Osteoblast (primary cell): Measurements from ENCODE around the gene TARM1. TPM values are rescaled to one million over a fixed set of nuclear protein-coding genes. Genes with fewer than 3 reads are reported as not detected.

ENCODE experiments used
- DNase-seq: peaks from one replicate; pipeline ENCODE4 v3.0.0; 2011; ENCODE audit warnings: low spot score, mixed read lengths; ENCODE audit not compliant: insufficient read length; ENCODE audit errors: missing footprints
- H2AFZ ChIP-seq: 2 replicates; pipeline ENCODE4 v1.6.0; 2011; ENCODE audit warnings: mild to moderate bottlenecking, low read length
- H3K27ac ChIP-seq: 2 replicates; pipeline ENCODE4 v1.5.1; 2011; ENCODE audit warnings: mild to moderate bottlenecking, low read depth, low read length, moderate library complexity
- H3K27me3 ChIP-seq: 2 replicates; pipeline ENCODE4 v1.6.0; 2012; ENCODE audit warnings: mild to moderate bottlenecking, control low read depth, inconsistent platforms, low read length, moderate library complexity; ENCODE audit not compliant: insufficient read depth
- H3K36me3 ChIP-seq: 2 replicates; pipeline ENCODE4 v1.5.1; 2011; ENCODE audit warnings: mild to moderate bottlenecking, low read length, control low read depth, moderate library complexity; ENCODE audit not compliant: insufficient read depth
- H3K4me1 ChIP-seq: 2 replicates; pipeline ENCODE4 v1.5.1; 2011; ENCODE audit warnings: mild to moderate bottlenecking, low read length, control low read depth, moderate library complexity; ENCODE audit not compliant: insufficient read depth
- H3K4me2 ChIP-seq: 2 replicates; pipeline ENCODE4 v1.6.0; 2011; ENCODE audit warnings: mild to moderate bottlenecking, low read length; ENCODE audit not compliant: insufficient read depth
- H3K4me3 ChIP-seq: fragments of 200-600 bp; sonication (generic); 3 replicates; pipeline ENCODE4 v1.5.1; 2012; ENCODE audit warnings: mild to moderate bottlenecking, low read length, inconsistent platforms; ENCODE audit not compliant: insufficient read depth
- H3K79me2 ChIP-seq: 2 replicates; pipeline ENCODE4 v1.6.0; 2012; ENCODE audit warnings: mild to moderate bottlenecking, low read length, control low read depth, inconsistent platforms; ENCODE audit not compliant: insufficient read depth
- H3K9me3 ChIP-seq: 2 replicates; pipeline ENCODE4 v1.5.1; 2011; ENCODE audit warnings: low read depth, low read length, control low read depth
- H4K20me1 ChIP-seq: 2 replicates; pipeline ENCODE4 v1.6.0; 2012; ENCODE audit warnings: mild to moderate bottlenecking, low read length, control low read depth; ENCODE audit not compliant: insufficient read depth
- total RNA-seq: library from RNA; depleted of rRNA; stranded (reverse); fragments of >200 nt; gene quantifications from 2 replicates; pipeline ENCODE4 v1.2.3, GENCODE V29; 2012
- TF ChIP-seq, protein P1 (sequence below): IDR thresholded peaks from 2 replicates; pipeline ENCODE4 v1.5.1; 2011; ENCODE audit warnings: mild to moderate bottlenecking, low read depth, low read length, moderate library complexity; ENCODE audit errors: extremely low read depth

The TARM1 gene
- total RNA-seq, 1 donor = not detected

DNA sequence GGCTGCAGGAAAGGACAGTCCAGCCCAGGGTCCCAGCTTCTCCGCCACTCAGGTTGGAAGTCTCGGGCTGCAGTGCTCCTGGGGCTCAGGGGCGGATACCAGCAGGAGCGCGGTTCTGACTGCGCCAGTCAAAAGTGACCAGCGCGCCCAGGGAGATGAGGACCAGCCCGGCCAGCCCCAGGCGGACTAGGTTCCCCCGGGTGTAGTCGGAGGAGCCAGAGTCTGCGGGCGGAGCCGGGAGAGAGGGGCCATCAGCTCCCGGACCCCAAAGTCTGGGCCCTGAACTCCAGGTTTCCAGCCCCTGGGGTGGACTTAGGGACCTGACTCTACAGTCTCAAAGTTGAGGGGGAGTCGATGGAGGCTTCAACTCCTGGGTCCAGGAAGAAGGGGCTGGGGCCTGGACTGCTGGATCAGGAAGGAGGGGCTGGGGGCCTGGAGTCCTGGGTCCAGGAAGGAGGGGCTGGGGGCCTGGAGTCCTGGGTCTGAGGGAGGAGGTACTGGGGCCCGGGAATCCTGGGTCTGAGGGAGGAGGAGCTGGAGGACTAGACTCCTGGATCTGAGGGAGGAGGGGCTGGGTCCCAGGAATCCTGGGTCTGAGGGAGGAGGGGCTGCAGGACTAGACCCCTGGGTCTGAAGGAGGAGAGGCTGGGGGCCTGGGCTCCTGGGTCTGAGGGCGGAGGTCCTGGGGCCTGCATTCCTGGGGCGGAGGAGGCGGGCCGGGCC is 14.1 kb upstream of the TARM1 start:
- H3K27me3 ChIP-seq = no peaks in the 10 kb centered on the region
- H3K4me3 ChIP-seq = peak overlapping the region; percentile 60
- no peaks in the 10 kb centered on the region for H3K36me3 ChIP-seq
- H3K4me2 ChIP-seq = peak overlapping the region; percentile 74
- H4K20me1 ChIP-seq = no peaks in the 10 kb centered on the region
- no peak overlapping the region for H3K27ac ChIP-seq
- no peaks in the 10 kb centered on the region for H3K79me2 ChIP-seq
- peaks cover 3% of the 10 kb centered on the region for H3K4me1 ChIP-seq
- peaks cover 4% of the 10 kb centered on the region for H3K9me3 ChIP-seq
- peak overlapping the region; percentile 76 for H2AFZ ChIP-seq
- no peak for DNase-seq
- TF ChIP-seq, protein P1, sequence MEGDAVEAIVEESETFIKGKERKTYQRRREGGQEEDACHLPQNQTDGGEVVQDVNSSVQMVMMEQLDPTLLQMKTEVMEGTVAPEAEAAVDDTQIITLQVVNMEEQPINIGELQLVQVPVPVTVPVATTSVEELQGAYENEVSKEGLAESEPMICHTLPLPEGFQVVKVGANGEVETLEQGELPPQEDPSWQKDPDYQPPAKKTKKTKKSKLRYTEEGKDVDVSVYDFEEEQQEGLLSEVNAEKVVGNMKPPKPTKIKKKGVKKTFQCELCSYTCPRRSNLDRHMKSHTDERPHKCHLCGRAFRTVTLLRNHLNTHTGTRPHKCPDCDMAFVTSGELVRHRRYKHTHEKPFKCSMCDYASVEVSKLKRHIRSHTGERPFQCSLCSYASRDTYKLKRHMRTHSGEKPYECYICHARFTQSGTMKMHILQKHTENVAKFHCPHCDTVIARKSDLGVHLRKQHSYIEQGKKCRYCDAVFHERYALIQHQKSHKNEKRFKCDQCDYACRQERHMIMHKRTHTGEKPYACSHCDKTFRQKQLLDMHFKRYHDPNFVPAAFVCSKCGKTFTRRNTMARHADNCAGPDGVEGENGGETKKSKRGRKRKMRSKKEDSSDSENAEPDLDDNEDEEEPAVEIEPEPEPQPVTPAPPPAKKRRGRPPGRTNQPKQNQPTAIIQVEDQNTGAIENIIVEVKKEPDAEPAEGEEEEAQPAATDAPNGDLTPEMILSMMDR = no peak

DNA sequence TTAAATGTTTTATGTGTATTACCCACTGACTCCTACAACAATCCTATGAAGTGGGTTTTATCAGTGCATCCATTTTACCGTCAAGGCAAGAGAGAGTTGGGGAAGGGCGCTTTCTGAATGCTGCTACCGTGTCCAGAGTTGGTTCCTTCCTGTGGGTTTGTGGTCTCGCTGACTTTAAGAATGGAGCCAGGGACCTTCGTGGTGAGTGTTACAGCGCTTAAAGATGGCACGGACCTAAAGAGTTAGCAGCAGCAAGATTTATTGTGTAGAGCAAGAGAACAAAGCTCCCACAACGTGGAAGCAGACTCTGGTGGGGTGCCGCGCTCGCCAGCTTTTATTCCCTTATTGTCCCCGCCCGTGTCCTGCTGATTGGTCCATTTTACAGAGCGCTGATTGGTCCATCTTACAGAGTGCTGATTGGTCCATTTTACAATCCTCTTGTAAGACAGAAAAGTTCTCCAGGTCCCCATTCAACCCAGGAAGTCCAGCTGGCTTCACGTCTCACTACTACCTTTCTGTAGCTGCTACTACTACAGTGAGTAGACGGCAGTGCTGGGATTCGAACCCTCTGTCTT is 13.3 kb upstream of the TARM1 start:
- TF ChIP-seq, protein P1 = no peak
- Histone ChIP-seq H3K4me2 (no peak overlapping the region), H2AFZ (no peak overlapping the region), H4K20me1 (no peaks in the 10 kb centered on the region), H3K4me1 (peaks cover 3% of the 10 kb centered on the region), H3K36me3 (no peaks in the 10 kb centered on the region), H3K9me3 (peaks cover 4% of the 10 kb centered on the region), H3K4me3 (no peak overlapping the region), H3K27ac (no peak overlapping the region), H3K79me2 (no peaks in the 10 kb centered on the region), H3K27me3 (no peaks in the 10 kb centered on the region)
- DNase-seq = no peak

DNA sequence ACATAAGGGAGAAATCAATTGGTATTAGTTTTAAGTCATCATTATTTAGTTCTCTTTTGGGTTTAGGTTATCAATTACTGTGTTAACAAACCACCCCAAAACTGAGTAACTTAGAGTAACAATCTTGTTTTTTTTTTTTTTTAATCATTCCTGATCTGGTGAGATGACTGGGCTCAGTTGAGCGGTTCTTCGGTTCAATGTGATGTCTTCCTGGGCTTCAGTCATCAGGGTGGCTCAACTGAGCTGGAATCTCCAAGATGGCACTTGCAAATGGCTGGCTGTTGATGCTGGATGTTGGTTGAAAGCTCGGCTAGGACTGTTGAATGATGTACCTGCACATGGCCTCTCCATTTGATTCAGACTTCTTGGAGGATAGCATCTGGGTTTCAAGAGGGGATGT is 3.2 kb upstream of the TARM1 start:
- DNase-seq = no peak
- Histone ChIP-seq H3K36me3 (no peaks in the 10 kb centered on the region), H3K9me3 (peaks cover 6% of the 10 kb centered on the region), H3K4me3 (no peak overlapping the region), H3K4me2 (no peak overlapping the region), H3K4me1 (no peaks in the 10 kb centered on the region), H3K27me3 (no peaks in the 10 kb centered on the region), H2AFZ (no peak overlapping the region), H3K27ac (no peak overlapping the region), H3K79me2 (no peaks in the 10 kb centered on the region), H4K20me1 (no peaks in the 10 kb centered on the region)
- TF ChIP-seq, protein P1 = no peak

DNA sequence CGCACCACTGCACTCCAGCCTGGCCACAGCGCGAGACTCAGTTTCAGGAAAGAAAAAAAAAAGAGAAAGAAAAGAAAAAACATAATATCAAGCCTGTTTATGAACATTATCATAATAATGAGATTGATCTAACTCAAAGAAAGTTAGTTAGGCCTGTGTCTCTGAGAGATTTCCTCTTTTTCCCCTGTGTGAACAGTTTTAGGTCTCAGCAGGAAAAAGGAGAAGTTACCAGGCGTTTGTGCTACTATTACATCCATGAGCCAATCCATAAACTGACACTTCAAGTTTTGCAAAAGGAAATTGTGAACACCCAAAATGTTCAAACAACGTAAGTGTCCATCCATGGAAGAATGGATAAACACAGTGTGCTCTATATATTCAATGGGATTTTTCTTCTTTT is 3.8 kb downstream of the TARM1 start:
- Histone ChIP-seq H3K27me3 (no peaks in the 10 kb centered on the region), H3K36me3 (no peaks in the 10 kb centered on the region), H3K4me3 (no peak overlapping the region), H3K9me3 (peaks cover 4% of the 10 kb centered on the region), H3K79me2 (no peaks in the 10 kb centered on the region), H4K20me1 (no peaks in the 10 kb centered on the region), H3K4me2 (no peak overlapping the region), H2AFZ (no peak overlapping the region), H3K4me1 (no peaks in the 10 kb centered on the region), H3K27ac (no peak overlapping the region)
- no peak for DNase-seq
- TF ChIP-seq, protein P1 = no peak
